OCI-LY1 (cell line): ENCODE measurements around the gene C2.

Source experiments
- H2AFZ ChIP-seq: fragments of 200-600 bp; sonication (generic), shearing (Covaris generic); 2 replicates; pipeline ENCODE4 v1.6.0; 2014; ENCODE audit warnings: antibody characterized with exemption, mild to moderate bottlenecking, low read length
- H3F3A ChIP-seq: fragments of 200-600 bp; sonication (generic), shearing (Covaris generic); 2 replicates; pipeline ENCODE4 v1.6.0; 2014; ENCODE audit warnings: mild to moderate bottlenecking, antibody characterized with exemption, low read length, moderate library complexity; ENCODE audit not compliant: insufficient read depth
- H3K27ac ChIP-seq: fragments of 200-600 bp; sonication (generic); 2 replicates; pipeline ENCODE4 v1.5.1; 2014; ENCODE audit warnings: low read length, mixed run types, mild to moderate bottlenecking, low read depth; ENCODE audit not compliant: poor library complexity, severe bottlenecking
- H3K27me3 ChIP-seq: fragments of 200-600 bp; sonication (generic); 2 replicates; pipeline ENCODE4 v1.6.0; 2014; ENCODE audit warnings: antibody characterized with exemption, mild to moderate bottlenecking, low read length, moderate library complexity; ENCODE audit not compliant: insufficient read depth
- H3K36me3 ChIP-seq: fragments of 200-600 bp; sonication (generic); 2 replicates; pipeline ENCODE4 v1.6.1; 2014; ENCODE audit warnings: mild to moderate bottlenecking, antibody characterized with exemption, low read length, moderate library complexity, mixed read lengths; ENCODE audit not compliant: insufficient read depth
- H3K4me1 ChIP-seq: fragments of 200-600 bp; sonication (generic); 2 replicates; pipeline ENCODE4 v1.5.1; 2014; ENCODE audit warnings: mild to moderate bottlenecking, low read length, moderate library complexity; ENCODE audit not compliant: insufficient read depth, severe bottlenecking
- H3K4me2 ChIP-seq: fragments of 200-600 bp; sonication (generic), shearing (Covaris generic); 2 replicates; pipeline ENCODE4 v1.6.1; 2014; ENCODE audit warnings: low read length
- H3K4me3 ChIP-seq: fragments of 200-600 bp; sonication (generic); 2 replicates; pipeline ENCODE4 v1.5.1; 2014; ENCODE audit warnings: low read length, low read depth, mild to moderate bottlenecking, mixed read lengths; ENCODE audit not compliant: poor library complexity, severe bottlenecking
- H3K79me2 ChIP-seq: fragments of 200-600 bp; shearing (Covaris generic); 2 replicates; pipeline ENCODE4 v1.6.1; 2016; ENCODE audit warnings: mixed run types, low read length, mixed read lengths; ENCODE audit not compliant: insufficient read depth
- H3K9ac ChIP-seq: fragments of 200-600 bp; sonication (generic), shearing (Covaris generic); 2 replicates; pipeline ENCODE4 v1.6.1; 2014; ENCODE audit warnings: mild to moderate bottlenecking, low read length, mixed read lengths
- H3K9me2 ChIP-seq: fragments of 200-600 bp; sonication (generic), shearing (Covaris generic); 2 replicates; pipeline ENCODE4 v1.6.1; 2014; ENCODE audit warnings: low read depth, mild to moderate bottlenecking, low read length, mixed read lengths
- H3K9me3 ChIP-seq: fragments of 200-600 bp; shearing (Covaris generic); 2 replicates; pipeline ENCODE4 v1.6.1; 2014; ENCODE audit warnings: low read length, mixed read lengths
- H4K20me1 ChIP-seq: fragments of 200-600 bp; sonication (generic), shearing (Covaris generic); 2 replicates; pipeline ENCODE4 v1.6.0; 2016; ENCODE audit warnings: mild to moderate bottlenecking, low read length; ENCODE audit not compliant: insufficient read depth
- CTCF ChIP-seq: fragments of 200-600 bp; sonication (generic), shearing (Covaris generic); IDR thresholded peaks from 2 replicates; pipeline ENCODE4 v1.5.1; 2017; ENCODE audit warnings: mild to moderate bottlenecking, antibody characterized with exemption, low read length, moderate library complexity, mixed read lengths
- EZH2 ChIP-seq: fragments of 200-600 bp; sonication (generic), shearing (Covaris generic); IDR thresholded peaks from 2 replicates; pipeline ENCODE4 v1.8.0; 2017; ENCODE audit warnings: borderline replicate concordance, mixed run types, mild to moderate bottlenecking, antibody characterized with exemption, low read length, moderate library complexity, mixed read lengths

C2 gene

GRCh38 chr6:31886541-31886991 lies 41.0 kb upstream of the C2 start:
- Histone ChIP-seq H3K79me2 (no peaks in the 10 kb centered on the region), H3K27me3 (no peaks in the 10 kb centered on the region), H3K9ac (no peak overlapping the region), H2AFZ (no peak overlapping the region), H3K27ac (no peak overlapping the region), H3K36me3 (peaks cover 82% of the 10 kb centered on the region), H4K20me1 (no peaks in the 10 kb centered on the region), H3K9me2 (no peaks in the 10 kb centered on the region), H3K4me1 (no peaks in the 10 kb centered on the region), H3K9me3 (no peaks in the 10 kb centered on the region), H3F3A (no peaks in the 10 kb centered on the region), H3K4me3 (no peak overlapping the region), H3K4me2 (no peak overlapping the region)
- TF ChIP-seq EZH2 = no peak
- no peak for TF ChIP-seq CTCF

DNA sequence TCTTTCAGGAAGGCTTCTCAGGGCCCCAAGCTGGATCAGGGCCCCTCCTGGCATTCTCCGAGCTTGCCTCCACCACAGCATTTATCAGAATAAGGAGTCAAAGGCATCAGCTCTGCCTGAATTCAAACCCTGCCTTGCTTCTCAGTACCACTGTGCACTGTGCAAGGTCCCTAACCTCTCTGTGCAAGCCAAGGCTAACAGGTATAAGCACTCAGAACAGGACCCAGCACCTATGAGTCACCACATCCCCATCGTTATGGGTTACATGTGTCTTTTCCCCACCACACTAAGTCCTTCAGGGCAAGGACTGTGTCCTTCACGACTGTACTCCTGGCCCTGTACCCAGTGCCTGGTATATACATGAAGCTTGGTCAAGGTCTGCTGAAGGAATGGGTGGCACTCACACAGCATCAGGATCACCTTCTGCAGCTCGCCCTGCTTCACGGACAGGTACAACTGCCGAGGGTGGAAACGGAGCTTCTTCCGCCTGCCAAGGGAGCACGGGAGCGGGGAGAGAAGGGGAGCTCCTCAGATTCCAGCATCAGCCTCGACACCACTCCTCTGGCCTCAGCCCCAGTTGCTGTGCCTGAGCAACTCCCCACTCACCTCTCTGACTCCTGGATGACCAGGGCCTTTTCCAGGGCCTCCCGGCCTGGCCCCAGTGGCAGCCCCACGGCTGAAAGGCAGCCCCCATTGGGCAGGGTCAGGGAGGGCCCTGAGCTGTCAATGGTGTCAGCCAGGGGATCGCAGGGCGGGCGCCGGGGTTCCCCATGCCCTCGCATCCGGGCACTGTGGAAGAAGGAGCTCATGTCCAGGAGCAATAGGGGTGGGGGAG lies 40.1 kb upstream of the C2 start:
- no peaks in the 10 kb centered on the region for H4K20me1 ChIP-seq
- H3K36me3 ChIP-seq = peaks cover 85% of the 10 kb centered on the region
- no peaks in the 10 kb centered on the region for H3K9me2 ChIP-seq

More for the DNA sequence above, 40.1 kb upstream of the C2 start:
- H3K4me3 ChIP-seq = no peak overlapping the region
- no peaks in the 10 kb centered on the region for H3F3A ChIP-seq
- H3K9ac ChIP-seq = no peak overlapping the region
- H3K4me2 ChIP-seq = no peak overlapping the region
- H3K27me3 ChIP-seq = no peaks in the 10 kb centered on the region
- H2AFZ ChIP-seq = no peak overlapping the region
- no peak overlapping the region for H3K27ac ChIP-seq
- no peak for TF ChIP-seq CTCF
- no peak for TF ChIP-seq EZH2
- no peaks in the 10 kb centered on the region for H3K79me2 ChIP-seq
- no peaks in the 10 kb centered on the region for H3K9me3 ChIP-seq
- no peaks in the 10 kb centered on the region for H3K4me1 ChIP-seq
